Upper lobe of left lung (tissue), 6 donors: ENCODE measurements around the gene CALR3. TPM values are rescaled to one million over a fixed set of nuclear protein-coding genes. Genes with fewer than 3 reads are reported as not detected.

Experiments
- ATAC-seq, 2 donors: fragments of 200-7000 bp; cut with Tn5 transposase; one replicate each; pipeline ENCODE4 v1.9.1; 2022; ENCODE audit warnings: mild to moderate bottlenecking in 2 of 2, moderate library complexity in 2 of 2; ENCODE audit not compliant: low FRiP score in 2 of 2
- DNase-seq, 2 donors: peaks; one replicate each; pipeline ENCODE4 v3.0.0-alpha.2; 2019 to 2020
- H3K27ac ChIP-seq, 4 donors: fragments of 200-600 bp; sonication (generic); one replicate each; pipeline ENCODE4 v1.5.1; 2016 to 2019
- H3K27me3 ChIP-seq, 4 donors: fragments of 200-600 bp; sonication (generic); one replicate each; pipeline ENCODE4 v1.5.1; 2017 to 2019
- H3K36me3 ChIP-seq, 4 donors: fragments of 200-600 bp; sonication (generic); one replicate each; pipeline ENCODE4 v1.5.1; 2016 to 2019
- H3K4me1 ChIP-seq, 4 donors: fragments of 200-600 bp; sonication (generic); one replicate each; pipeline ENCODE4 v1.5.1; 2018 to 2019
- H3K4me3 ChIP-seq, 4 donors: fragments of 200-600 bp; sonication (generic); one replicate each; pipeline ENCODE4 v1.5.1; 2017 to 2019; ENCODE audit warnings: mild to moderate bottlenecking in 2 of 4, moderate library complexity in 1 of 4
- H3K9me3 ChIP-seq, 4 donors: fragments of 200-600 bp; sonication (generic); one replicate each; pipeline ENCODE4 v1.5.1; 2018 to 2019
- EP300 ChIP-seq, 4 donors: sonication (generic); formaldehyde crosslinking; IDR thresholded peaks; one replicate each; pipeline ENCODE4 v1.5.1; 2017; ENCODE audit warnings: antibody characterized with exemption in 4 of 4, control low read depth in 2 of 4
- POLR2A ChIP-seq, 4 donors: fragments of 450-650 bp; IDR thresholded peaks; one replicate each; pipeline ENCODE4 v1.5.1; 2016 to 2017; ENCODE audit warnings: antibody characterized with exemption in 4 of 4, mild to moderate bottlenecking in 2 of 4
- POLR2AphosphoS5 ChIP-seq, 2 donors: sonication (generic); formaldehyde crosslinking; IDR thresholded peaks; one replicate each; pipeline ENCODE4 v1.5.1; 2017; ENCODE audit warnings: antibody characterized with exemption in 2 of 2
- WGBS, 2 donors: methylation state at CpG; one replicate each; pipeline ENCODE4 v1.1.5; 2017 to 2018; 5-methylcytosine and 5-hydroxymethylcytosine counted together
- total RNA-seq, 6 donors: library from RNA; depleted of rRNA in 4 of 6; stranded (reverse); fragments of >200 nt in 4 of 6; gene quantifications; one replicate each; pipeline versions ENCODE4 v1.1.0 to v1.2.1, GENCODE V29; 2016 to 2021
- TF ChIP-seq, protein P1 (sequence below), 6 experiments: fragments of 450-650 bp in 4 of 6; fragments of 200-600 bp in 2 of 6; sonication (generic) in 2 of 6; IDR thresholded peaks; one replicate each; pipeline ENCODE4 v1.5.1; 2016 to 2019; ENCODE audit warnings: antibody characterized with exemption in 6 of 6
- donor health status: DM: no; HTN: no; CAD: no; lungs with moderate emphysema.
- donor health status: DM: no; HTN: yes; CAD: no; lungs with severe emphysema.

Gene CALR3
- total RNA-seq, 6 donors from 2014 or later: not detected

DNA sequence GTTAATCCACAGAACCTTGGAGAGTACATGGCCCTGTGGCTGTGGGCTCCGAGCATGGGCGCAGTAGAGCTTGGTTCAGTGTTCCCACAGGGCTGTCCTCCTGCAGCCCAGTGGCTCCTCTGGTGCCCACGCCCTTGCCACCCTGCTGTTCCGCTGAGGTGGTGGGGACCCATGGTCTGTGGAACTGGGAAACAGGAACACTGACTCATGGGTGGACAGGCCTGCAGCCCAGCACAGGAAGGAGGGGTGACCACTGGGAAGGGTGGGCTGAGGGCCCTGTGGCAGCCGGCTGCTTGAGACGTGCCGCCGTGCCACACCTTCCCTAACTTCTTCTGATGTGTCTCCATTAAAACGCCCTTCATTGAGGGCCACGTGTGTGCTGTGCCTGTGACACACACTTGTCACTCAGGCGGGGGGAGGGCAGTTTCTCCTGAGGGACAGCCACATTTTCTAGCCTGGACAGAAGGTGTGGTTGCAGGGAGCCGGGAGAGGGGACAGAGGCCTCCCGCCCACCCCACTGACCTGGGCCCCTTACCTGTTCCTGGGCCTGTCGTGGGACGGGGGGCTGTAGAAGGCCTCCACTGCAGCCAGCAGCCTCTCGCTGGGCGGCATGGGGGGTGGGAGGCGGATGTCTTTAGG, 25.1 kb upstream of the CALR3 start:
- Histone ChIP-seq H3K9me3 (no peaks in the 10 kb centered on the region), H3K4me3 (no peak overlapping the region), H3K36me3 (peaks cover 63 to 99% (median 87%) of the 10 kb centered on the region in 4 donors), H3K27me3 (no peaks in the 10 kb centered on the region), H3K4me1 (no peaks in the 10 kb centered on the region), H3K27ac (no peak overlapping the region)
- no peak for TF ChIP-seq POLR2A (IDR thresholded peaks at IDR 0.05)
- WGBS, 2 donors: 90 to 93% methylated on average over 11 to 18 of the region's 18 CpGs
- ATAC-seq: no peak
- DNase-seq: no peak

DNA sequence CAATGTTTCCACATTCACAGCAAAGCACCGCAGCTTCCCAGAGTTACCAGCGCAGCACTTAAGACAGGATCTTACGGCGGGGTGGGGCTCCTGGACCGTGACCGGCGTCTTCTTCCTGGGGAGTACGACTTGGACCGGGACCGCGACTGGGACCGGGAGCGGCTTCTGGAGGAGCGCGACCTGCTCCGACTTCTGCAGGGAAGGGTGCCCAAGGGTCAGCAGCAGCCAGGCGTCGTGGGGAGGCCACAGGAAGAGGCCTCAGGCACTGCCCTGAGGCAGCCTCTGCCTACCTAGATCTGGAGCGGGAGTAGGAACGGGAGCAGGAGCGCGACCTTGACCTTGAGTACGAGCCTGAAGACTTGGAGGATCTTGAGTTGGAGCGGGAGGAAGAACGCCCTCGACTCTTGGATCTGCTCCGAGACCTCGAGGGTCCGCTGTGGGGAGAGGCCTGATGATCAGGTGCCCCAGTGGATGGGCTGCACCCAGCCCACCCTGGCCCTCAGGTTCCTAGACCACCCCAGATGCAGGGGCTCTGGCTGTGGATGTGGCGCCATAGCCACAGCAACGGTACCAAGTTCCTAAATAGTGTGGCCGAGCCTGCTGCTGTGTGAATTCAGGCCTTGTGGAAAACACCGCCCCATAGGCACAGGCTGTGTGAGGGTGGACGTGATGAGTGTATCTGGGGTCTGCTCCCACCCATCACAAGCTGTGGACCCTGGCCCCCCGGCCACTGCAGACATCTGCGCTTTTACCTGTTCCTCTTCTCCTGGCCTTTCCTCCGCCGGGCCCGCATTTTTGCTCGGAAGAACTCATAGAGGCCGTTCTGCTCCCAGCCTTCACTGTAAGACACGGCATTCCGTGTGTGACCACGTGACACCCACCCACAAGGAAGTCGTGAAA, 24.4 kb upstream of the CALR3 start:
- H3K27me3 ChIP-seq: no peaks in the 10 kb centered on the region
- peaks cover 55 to 97% (median 80%) of the 10 kb centered on the region in 4 donors for H3K36me3 ChIP-seq
- WGBS, 2 donors: 92 to 93% methylated on average over 40 to 45 of the region's 45 CpGs
- no peak overlapping the region for H3K4me3 ChIP-seq
- DNase-seq (no peak), ATAC-seq (no peak)
- TF ChIP-seq EP300 (IDR thresholded peaks at IDR 0.05) (no peak), POLR2AphosphoS5 (IDR thresholded peaks at IDR 0.05) (no peak), POLR2A (IDR thresholded peaks at IDR 0.05) (no peak)
- TF ChIP-seq, protein P1, sequence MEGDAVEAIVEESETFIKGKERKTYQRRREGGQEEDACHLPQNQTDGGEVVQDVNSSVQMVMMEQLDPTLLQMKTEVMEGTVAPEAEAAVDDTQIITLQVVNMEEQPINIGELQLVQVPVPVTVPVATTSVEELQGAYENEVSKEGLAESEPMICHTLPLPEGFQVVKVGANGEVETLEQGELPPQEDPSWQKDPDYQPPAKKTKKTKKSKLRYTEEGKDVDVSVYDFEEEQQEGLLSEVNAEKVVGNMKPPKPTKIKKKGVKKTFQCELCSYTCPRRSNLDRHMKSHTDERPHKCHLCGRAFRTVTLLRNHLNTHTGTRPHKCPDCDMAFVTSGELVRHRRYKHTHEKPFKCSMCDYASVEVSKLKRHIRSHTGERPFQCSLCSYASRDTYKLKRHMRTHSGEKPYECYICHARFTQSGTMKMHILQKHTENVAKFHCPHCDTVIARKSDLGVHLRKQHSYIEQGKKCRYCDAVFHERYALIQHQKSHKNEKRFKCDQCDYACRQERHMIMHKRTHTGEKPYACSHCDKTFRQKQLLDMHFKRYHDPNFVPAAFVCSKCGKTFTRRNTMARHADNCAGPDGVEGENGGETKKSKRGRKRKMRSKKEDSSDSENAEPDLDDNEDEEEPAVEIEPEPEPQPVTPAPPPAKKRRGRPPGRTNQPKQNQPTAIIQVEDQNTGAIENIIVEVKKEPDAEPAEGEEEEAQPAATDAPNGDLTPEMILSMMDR (IDR thresholded peaks at IDR 0.05): no peak
- H3K9me3 ChIP-seq: no peaks in the 10 kb centered on the region
- no peaks in the 10 kb centered on the region for H3K4me1 ChIP-seq
- no peak overlapping the region for H3K27ac ChIP-seq

DNA sequence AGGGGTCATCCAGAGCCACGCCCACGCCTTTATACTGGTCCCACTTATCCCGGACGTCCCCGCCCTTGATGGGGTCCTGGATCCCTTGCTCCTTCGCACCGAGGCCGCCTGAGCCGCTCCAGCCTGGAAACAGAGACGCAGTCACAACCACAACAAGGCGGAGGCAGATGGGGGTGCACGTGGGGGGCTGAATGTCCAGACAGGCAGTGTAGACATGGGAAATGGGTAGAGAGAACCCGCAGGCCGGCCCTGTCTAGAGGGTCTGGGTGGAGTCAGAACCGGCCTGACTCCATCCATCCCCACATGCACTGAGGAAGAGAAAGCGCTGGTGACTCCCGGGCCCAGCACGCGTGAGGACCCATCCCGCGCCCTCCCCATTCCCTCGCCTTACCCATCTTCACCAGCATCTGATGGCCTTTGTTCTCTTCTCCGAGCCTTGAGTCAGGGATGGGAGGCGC, 23.3 kb upstream of the CALR3 start:
- ATAC-seq (no peak), DNase-seq (no peak)
- WGBS, 2 donors: 95% methylated on average over 24 of the region's 24 CpGs
- H3K36me3 ChIP-seq: peaks cover 49 to 97% (median 71%) of the 10 kb centered on the region in 4 donors
- H3K9me3 ChIP-seq: no peaks in the 10 kb centered on the region
- H3K4me1 ChIP-seq: no peaks in the 10 kb centered on the region
- TF ChIP-seq EP300 (IDR thresholded peaks at IDR 0.05): no peak
- TF ChIP-seq, protein P1 (IDR thresholded peaks at IDR 0.05): no peak
- no peak for TF ChIP-seq POLR2A (IDR thresholded peaks at IDR 0.05)
- no peak for TF ChIP-seq POLR2AphosphoS5 (IDR thresholded peaks at IDR 0.05)
- H3K27ac ChIP-seq: no peak overlapping the region
- H3K4me3 ChIP-seq: no peak overlapping the region
- H3K27me3 ChIP-seq: no peaks in the 10 kb centered on the region

DNA sequence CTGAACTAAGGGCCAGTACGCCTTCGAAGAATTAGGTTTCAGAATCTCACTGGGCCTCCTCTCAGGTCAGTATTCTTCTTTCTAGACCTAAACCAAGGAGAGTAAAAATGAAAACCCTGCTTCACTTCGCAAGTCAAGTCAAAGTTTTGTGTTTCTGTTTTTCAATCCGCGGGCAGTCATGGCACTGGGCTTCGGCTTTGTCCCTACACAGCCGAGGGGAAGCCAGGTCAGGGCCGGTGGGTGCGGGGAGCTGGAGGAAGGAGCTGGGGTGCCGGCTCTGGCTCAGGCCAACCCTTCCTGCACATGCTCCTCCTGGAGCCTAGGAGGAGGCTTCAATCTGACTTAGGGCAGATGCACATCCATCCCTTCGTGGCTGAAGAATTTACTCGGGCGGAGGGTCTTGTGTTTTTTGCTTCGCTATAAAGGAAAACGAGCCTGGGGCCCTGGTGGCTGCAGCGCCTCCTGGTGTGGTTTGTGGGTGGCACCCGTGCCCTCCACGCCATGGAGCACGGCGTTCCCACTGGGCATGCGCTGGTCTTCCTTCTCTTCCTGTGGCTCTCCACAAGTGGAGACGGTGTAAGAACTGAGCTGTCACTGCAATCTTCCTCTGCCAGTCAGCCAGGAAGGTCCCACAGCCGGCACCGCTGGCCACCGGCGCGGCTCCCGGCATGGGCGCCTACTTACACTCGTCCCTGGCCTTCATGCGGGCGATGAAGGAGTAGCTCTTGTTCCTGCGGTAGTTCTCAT, 22.7 kb upstream of the CALR3 start:
- no peaks in the 10 kb centered on the region for H3K27me3 ChIP-seq
- no peak for ATAC-seq
- H3K27ac ChIP-seq: no peak overlapping the region
- WGBS, 2 donors: 79 to 89% methylated on average over 33 of the region's 33 CpGs
- no peak for DNase-seq
- no peaks in the 10 kb centered on the region for H3K9me3 ChIP-seq
- H3K36me3 ChIP-seq: peaks cover 49 to 93% (median 66%) of the 10 kb centered on the region in 4 donors
- TF ChIP-seq, protein P1 (IDR thresholded peaks at IDR 0.05): no peak
- TF ChIP-seq POLR2AphosphoS5 (IDR thresholded peaks at IDR 0.05) (no peak), POLR2A (IDR thresholded peaks at IDR 0.05) (no peak), EP300 (IDR thresholded peaks at IDR 0.05) (no peak)
- no peak overlapping the region for H3K4me3 ChIP-seq
- no peaks in the 10 kb centered on the region for H3K4me1 ChIP-seq

DNA sequence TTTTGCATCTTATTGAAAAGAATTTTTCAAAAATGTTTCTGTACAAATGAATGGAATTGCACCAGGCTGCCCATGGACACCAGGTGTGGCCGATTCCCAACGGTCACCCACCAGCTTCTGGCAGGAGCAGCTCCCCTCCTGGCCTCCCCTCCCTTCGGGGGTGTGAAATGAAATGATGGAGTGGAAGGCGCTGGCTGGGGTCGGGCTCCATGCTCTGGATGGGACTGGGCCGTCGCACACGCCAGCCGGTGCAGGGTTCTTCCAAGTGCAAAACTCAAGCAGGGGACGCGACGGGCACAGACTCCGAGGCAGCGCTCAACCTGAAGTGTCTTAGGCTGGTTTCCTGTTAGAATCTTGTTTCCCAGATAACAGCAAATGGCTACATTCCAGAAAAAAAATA, 22.1 kb upstream of the CALR3 start:
- DNase-seq (no peak), ATAC-seq (no peak)
- no peaks in the 10 kb centered on the region for H3K27me3 ChIP-seq
- H3K27ac ChIP-seq: no peak overlapping the region
- peaks cover 46 to 93% (median 63%) of the 10 kb centered on the region in 4 donors for H3K36me3 ChIP-seq
- 89 to 91% methylated on average over 8 to 14 of the region's 14 CpGs for WGBS, 2 donors
- no peak overlapping the region for H3K4me3 ChIP-seq
- H3K9me3 ChIP-seq: no peaks in the 10 kb centered on the region
- TF ChIP-seq EP300 (IDR thresholded peaks at IDR 0.05): no peak
- no peak for TF ChIP-seq POLR2AphosphoS5 (IDR thresholded peaks at IDR 0.05)
- TF ChIP-seq, protein P1 (IDR thresholded peaks at IDR 0.05): no peak
- no peak for TF ChIP-seq POLR2A (IDR thresholded peaks at IDR 0.05)
- H3K4me1 ChIP-seq: no peaks in the 10 kb centered on the region
